Caki2 (cell line): ENCODE results near the gene HOXB7. TPM values are rescaled to one million over a fixed set of nuclear protein-coding genes. Genes with fewer than 3 reads are reported as not detected.

ENCODE experiments used
- DNase-seq: peaks from one replicate; pipeline ENCODE4 v3.0.0-alpha.2; 2015; ENCODE audit warnings: low read depth
- in situ Hi-C: cut with HindIII; loops from 2 replicates; pipeline ENCODE4 v1.10.0; 2016; ENCODE audit warnings: low sequenced_read_pairs, low pct_unique_long_range_greater_than_20kb, mixed read lengths
- total RNA-seq: library from RNA; depleted of rRNA; stranded (reverse); fragments of >200 nt; shearing (Covaris generic); gene quantifications from 2 replicates; pipeline ENCODE4 v1.2.3, GENCODE V29; 2014; ENCODE audit warnings: low replicate concordance

The HOXB7 gene
- total RNA-seq, 1 experiment from 2014 or later: 21.5 TPM

- DNase-seq: no peak
- in situ Hi-C loops: no loop called here
Observed at GRCh38 chr17:48591255-48592056, 19.4 kb downstream of the HOXB7 start.

- in situ Hi-C loops: no loop called here
- no peak for DNase-seq
Observed at GRCh38 chr17:48590607-48591161, 20.1 kb downstream of the HOXB7 start.

- in situ Hi-C loops: no loop called here
- no peak for DNase-seq
Observed at GRCh38 chr17:48589831-48590606, 20.8 kb downstream of the HOXB7 start, which contains the start of gene HOXB3. Gene HOXB3, minus strand, starts transcription at chr17:48590241. Its CDS starts 37,767 bp downstream, at chr17:48552474.

GRCh38 chr17:48589060-48589830, 21.6 kb downstream of the HOXB7 start:
- in situ Hi-C loops: no loop called here
- no peak for DNase-seq

GRCh38 chr17:48588528-48588927, 22.3 kb downstream of the HOXB7 start:
- DNase-seq: no peak

GRCh38 chr17:48588074-48588415, 22.8 kb downstream of the HOXB7 start:
- DNase-seq: no peak
- in situ Hi-C loops: no loop called here

More at GRCh38 chr17:48588528-48588927, 22.3 kb downstream of the HOXB7 start:
- in situ Hi-C loops: no loop called here

GRCh38 chr17:48587276-48588073, 23.3 kb downstream of the HOXB7 start:
- in situ Hi-C loops: no loop called here
- no peak for DNase-seq

GRCh38 chr17:48586355-48587258, 24.2 kb downstream of the HOXB7 start:
- in situ Hi-C loops: no loop called here
- DNase-seq: no peak

- no peak for DNase-seq
- in situ Hi-C loops: no loop called here
Observed at GRCh38 chr17:48584223-48584741, 26.5 kb downstream of the HOXB7 start.

GRCh38 chr17:48583708-48584222, 27.1 kb downstream of the HOXB7 start:
- DNase-seq: no peak
- in situ Hi-C loops: no loop called here

- in situ Hi-C loops: no loop called here
- no peak for DNase-seq
Observed at GRCh38 chr17:48582750-48583069, 28.1 kb downstream of the HOXB7 start.

- in situ Hi-C loops: no loop called here
- no peak for DNase-seq
Observed at GRCh38 chr17:48579760-48580554, 30.9 kb downstream of the HOXB7 start.

- no peak for DNase-seq
- in situ Hi-C loops: no loop called here
Observed at GRCh38 chr17:48579471-48579759, 31.4 kb downstream of the HOXB7 start.

- DNase-seq: no peak
- in situ Hi-C loops: no loop called here
Observed at GRCh38 chr17:48578616-48579470, 32.0 kb downstream of the HOXB7 start.

- DNase-seq: peak; percentile 61
- in situ Hi-C loops: no loop called here
Observed at GRCh38 chr17:48577946-48578615, 32.7 kb downstream of the HOXB7 start, which contains the start of gene HOXB4. Gene HOXB4, minus strand, starts transcription at chr17:48578350. Its CDS starts 31 bp downstream, at chr17:48578319.
